GM19397 (cell line): ENCODE results near the gene KIF14.
"Not testable (repeated sequence)": the region's sequence is repeated elsewhere in the genome, so short reads cannot be mapped to it uniquely, and the experiment has no call there.

Experiments
- ATAC-seq: cut with Tn5 transposase; IDR thresholded peaks from one replicate; pipeline ENCODE4 v1.9.1; 2021; ENCODE audit warnings: mild to moderate bottlenecking, moderate library complexity; ENCODE audit not compliant: unreplicated experiment

KIF14 gene

DNA sequence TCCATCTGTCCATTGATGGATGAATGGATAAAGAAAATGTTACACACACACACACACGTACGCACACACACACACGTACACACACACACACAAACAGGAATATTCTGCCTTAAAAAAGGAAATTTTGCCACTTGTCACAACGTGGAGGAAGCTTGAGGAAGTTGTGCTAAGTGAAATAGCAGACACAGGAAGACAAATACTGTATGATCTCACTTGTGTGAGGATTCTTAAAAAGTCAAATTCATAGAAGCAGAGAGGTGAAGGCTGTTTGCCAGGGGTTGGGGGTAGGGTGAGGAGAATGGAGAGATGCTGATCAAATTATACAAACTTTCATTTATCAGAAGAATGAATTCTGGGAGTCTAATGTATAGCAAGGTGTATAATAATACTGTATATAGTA, 73.2 kb downstream of the KIF14 start:
- no peak for ATAC-seq

DNA sequence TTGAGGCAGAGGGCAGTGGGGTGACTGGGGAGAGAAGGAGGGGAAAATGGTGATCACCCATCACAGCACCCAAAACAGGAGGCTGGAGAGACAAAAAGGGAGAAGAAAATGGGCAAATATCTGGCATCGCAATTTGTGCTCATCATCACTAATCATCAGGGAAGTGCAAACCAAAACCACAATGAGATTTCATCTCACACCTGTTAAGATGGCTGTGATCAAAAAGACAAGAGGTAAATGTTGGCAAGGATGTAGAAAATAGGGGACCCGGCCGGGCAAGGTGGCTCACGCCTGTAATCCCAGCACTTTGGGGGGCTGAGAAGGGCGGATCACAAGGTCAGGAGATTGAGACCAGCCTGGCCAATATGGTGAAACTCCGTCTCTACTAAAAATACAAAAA, 74.0 kb downstream of the KIF14 start:
- no peak for ATAC-seq

GRCh38 chr1:200542162-200542561, 78.4 kb downstream of the KIF14 start:
- no peak for ATAC-seq

- ATAC-seq: no peak
Observed at GRCh38 chr1:200540281-200540680, 80.3 kb downstream of the KIF14 start.

- no peak for ATAC-seq
Observed at GRCh38 chr1:200538179-200538578, 82.4 kb downstream of the KIF14 start.

DNA sequence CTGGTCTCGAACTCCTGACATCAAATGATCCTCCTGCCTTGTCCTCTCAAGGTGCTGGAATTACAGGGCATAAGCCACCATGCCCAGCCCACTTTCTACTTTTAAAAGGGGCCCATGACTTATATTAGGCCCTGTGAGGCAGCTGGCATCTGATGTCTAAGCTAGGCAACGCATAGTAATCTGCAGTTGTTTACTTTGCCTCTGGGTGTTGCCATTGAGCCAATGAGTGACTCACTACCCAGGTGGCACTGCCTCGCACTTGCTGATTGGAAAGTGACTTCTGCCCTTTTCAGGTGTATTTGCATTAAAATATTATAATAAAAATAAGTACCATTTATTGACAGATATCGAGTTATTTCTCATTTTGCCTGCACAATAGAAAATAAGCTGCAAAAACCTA, 84.9 kb downstream of the KIF14 start:
- no peak for ATAC-seq

GRCh38 chr1:200530623-200531261, 89.8 kb downstream of the KIF14 start:
- ATAC-seq: no peak

GRCh38 chr1:200528858-200529606, 91.5 kb downstream of the KIF14 start:
- ATAC-seq: no peak

GRCh38 chr1:200527670-200528069, 92.9 kb downstream of the KIF14 start:
- ATAC-seq: no peak

DNA sequence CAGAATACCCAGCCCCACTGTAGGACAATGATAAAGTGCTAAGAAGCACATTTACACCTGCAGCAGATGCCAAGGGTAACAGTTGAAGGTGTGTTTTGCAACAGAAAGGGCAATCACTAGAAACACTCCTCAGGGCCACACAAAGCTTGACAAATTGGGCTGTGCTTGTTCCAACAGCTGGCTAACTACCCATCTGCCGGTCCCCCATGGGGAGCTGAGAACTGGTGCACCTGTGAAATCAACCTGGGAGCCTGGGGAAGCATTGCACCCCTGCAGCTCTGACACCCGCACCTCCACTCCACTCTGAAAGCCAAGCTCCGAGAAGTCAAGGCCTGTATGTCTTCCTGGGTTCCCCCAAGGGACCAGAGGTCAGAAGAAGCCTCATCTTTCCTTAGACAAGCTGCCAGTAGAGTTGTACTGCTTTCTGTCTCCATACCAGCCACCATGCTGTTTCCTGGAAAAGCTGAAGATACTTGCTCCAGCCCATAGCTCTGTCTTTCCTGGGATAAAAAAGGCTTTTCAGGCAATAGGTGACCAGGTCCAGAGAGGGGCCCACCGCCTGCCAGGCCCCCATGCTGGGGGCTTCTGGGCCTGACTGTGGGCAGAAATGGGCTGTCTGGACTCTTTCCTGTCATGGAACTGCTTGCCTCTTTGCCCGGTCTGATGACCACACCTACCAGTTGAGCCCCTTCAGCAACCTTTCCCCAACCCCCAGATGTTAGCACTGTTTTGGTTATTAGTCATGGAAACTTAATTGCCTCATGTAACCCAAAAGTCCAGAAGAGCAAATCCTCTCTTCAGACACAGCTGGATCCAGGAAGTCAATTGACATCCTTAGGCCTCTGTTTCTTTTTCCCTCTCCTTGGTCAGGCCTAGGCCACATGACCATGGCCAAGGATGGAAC, 93.6 kb downstream of the KIF14 start:
- ATAC-seq: no peak

- ATAC-seq: no peak
Observed at GRCh38 chr1:200525090-200525987, 95.2 kb downstream of the KIF14 start.

GRCh38 chr1:200524551-200524950, 96.0 kb downstream of the KIF14 start:
- ATAC-seq: not testable (repeated sequence)

DNA sequence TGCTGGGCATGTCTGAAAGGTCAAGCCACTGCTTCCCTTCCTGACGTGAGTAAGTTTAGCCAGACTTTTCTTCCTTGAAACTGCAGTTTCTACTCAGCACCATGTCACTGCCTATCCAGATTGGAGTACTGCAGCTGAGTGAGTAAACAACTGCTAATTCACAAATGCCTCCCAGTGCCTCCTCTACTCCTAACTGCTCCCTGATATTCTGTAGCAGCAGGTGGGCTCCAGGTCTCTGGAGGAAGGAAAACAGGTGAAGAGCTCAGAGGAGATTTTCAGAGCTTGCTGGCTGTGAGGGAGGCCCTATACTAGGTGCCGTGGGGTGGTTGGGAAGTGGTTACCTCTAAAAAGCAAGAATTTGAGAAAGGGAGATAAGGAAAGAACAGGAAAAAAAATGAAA, 96.5 kb downstream of the KIF14 start:
- no peak for ATAC-seq

DNA sequence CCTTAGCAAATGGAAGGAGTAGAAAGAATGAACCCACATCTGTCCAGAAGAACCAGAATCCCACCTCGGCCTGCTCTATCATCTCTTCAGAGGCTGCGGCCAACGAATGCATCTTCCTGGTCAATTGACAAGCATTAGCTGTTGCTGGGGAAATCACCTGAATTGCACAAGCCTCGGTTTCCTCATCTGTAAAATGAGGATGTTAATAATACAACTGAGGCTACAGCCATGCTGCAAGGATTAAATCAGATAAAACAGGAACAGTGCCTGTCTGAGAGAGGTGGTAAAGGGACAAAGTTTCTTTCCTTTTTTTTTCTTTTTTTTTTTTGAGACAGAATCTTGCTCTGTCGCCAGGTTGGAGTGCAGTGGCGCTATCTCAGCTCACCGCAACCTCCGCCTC, 99.8 kb downstream of the KIF14 start:
- no peak for ATAC-seq

DNA sequence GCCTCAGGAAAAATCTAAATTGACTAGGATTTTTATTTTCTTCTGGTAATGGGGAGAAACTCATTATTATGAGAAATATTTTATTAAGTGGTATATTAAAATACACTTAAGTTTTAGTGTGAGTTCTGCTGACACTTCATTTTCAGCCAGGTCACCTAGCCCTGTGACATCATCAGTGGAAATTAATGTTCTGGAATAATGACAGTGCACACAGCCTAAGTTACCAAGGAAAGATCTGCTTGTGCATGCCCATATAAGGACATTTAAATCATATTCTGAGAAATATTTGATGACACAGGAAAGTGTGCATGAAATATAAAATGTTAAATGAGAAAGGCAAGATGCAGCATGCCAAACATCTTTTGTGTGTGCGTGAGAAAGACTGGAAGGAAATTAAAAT, 102.0 kb downstream of the KIF14 start:
- ATAC-seq: no peak

DNA sequence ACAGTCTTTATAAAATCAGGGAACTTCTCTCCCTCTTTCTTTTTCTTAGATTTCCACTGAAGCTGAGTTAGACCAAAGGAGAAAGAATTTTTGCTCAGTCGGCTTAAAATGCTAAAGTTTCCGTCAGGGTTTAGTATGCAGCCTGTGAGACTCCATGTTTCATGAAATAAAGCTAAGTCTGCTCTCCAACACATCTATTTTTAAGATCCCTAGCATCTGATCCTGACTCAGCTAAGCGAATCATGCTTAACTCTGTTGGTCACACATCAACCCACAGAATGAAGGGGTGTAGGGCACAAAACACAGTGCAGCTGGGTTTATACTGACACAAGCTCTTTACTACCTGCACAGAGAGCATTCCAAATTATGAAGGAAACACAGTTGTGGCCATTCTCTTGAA, 108.4 kb downstream of the KIF14 start:
- no peak for ATAC-seq

DNA sequence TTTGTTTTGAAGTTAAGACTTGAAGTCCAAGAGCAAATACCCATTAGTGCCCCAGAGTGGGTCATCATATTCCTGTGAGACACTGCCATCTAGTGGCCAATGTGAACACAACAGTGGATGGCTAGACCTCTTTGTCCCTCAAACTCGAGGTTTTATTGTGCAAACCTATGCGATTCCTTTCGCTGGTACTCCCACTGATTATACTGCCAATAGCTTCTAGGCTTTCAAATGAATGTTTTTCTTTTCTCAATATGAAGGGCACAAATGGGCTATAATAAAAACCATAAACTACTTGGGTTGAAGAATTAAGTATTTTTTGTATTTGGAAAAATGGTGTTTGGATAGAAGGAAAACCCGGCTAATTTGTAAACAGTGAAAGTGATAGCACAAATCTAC, 110.3 kb downstream of the KIF14 start:
- peak; percentile 83 for ATAC-seq

DNA sequence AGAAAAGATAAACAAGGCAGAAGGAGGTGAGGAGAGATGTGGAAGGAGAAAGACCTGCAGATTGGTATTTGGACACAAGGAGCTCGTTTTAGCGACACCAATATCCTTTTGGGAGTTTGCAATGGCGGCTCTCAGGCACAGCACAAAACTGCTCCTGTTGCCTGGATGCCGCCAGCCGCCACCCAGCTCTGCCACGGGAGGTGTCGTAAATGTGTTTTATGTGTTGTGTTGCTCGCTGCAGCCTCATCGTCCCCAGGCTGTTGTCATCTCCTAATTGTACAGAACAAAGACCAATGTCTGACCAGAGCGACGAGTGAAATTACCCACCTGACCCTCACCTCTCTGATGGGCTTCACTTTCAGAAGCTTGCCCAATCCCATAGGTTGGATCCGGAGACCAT, 114.1 kb downstream of the KIF14 start:
- no peak for ATAC-seq

DNA sequence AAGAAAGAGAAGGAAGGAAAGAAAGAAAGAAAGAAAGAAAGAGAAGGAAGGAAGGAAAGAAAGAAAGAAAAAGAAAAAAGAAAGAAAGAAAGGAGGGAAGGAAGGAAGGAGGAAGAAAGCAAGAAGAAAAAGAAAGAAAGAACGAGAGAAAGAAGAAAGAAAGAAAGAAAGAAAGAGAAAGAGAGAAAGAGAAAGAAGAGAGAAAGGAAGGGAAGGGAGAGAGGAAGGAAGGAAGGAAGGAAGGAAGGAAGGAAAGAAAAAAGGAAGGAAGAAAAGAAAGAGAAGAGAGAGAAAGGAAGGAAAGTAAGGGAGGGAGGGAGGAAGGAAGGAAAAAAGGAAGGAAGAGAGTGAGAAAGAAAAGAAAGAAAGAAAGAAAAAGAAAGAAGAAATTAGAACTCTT, 115.3 kb downstream of the KIF14 start:
- ATAC-seq: no peak
